GM12878 (cell line): ENCODE measurements around the gene PHF2. TPM values are rescaled to one million over a fixed set of nuclear protein-coding genes. Genes with fewer than 3 reads are reported as not detected.

Experiments
- ATAC-seq: fragments of 200-7000 bp; cut with Tn5 transposase; 3 replicates; pipeline ENCODE4 v1.9.1; 2020; ENCODE audit warnings: mild to moderate bottlenecking, moderate library complexity
- BruUV-seq: library from RNA; stranded (reverse); fragments of 400-500 nt; replicated peaks from 2 replicates; lab custom pipeline; 2021; lab: Mats Ljungman, UMichigan
- CTCF ChIA-PET: fragments of 300-600 bp; sonication (Branson Sonifier 250); formaldehyde crosslinking; extraction: SDS; loops from one replicate; lab custom pipeline; 2021; ENCODE audit warnings: inconsistent platforms; lab: Yijun Ruan, JAX
- POLR2A ChIA-PET: fragments of 350-600 bp; formaldehyde crosslinking; extraction: SDS; loops from one replicate; lab custom pipeline; 2021; ENCODE audit warnings: inconsistent platforms; lab: Charles Lee
- RAD21 ChIA-PET: fragments of 300-600 bp; sonication (Branson Sonifier 250); formaldehyde crosslinking; loops from one replicate; lab custom pipeline; 2023; ENCODE audit warnings: antibody characterized with exemption; ENCODE audit not compliant: unreplicated experiment; lab: Charles Lee
- SMC1A ChIA-PET: fragments of 300-600 bp; sonication (Branson Sonifier 250); formaldehyde crosslinking; loops from one replicate; lab custom pipeline; 2023; ENCODE audit not compliant: unreplicated experiment, uncharacterized antibody; lab: Charles Lee
- DNase-seq: peaks from one replicate; pipeline ENCODE4 v3.0.0-alpha.2; 2011; ENCODE audit warnings: low read depth, low spot score
- FAIRE-seq: peaks from 3 replicates; lab custom pipeline; 2011; peaks lifted over from hg19 to GRCh38; lab: Jason Lieb, UNC
- H2AFZ ChIP-seq: 2 replicates; pipeline ENCODE4 v1.6.0; 2011; ENCODE audit warnings: low read depth, low read length, control low read depth; ENCODE audit not compliant: control insufficient read depth
- H3K27ac ChIP-seq: 2 replicates; pipeline ENCODE4 v1.5.1; 2011; ENCODE audit warnings: control low read depth; ENCODE audit not compliant: control insufficient read depth, insufficient read depth
- H3K27me3 ChIP-seq, 2 experiments: replicated peaks in 1 of 2; 2 replicates each; pipeline versions ENCODE4 v1.6.0 to v1.6.1; 2011; ENCODE audit warnings: low read length in 1 of 2; ENCODE audit not compliant: control insufficient read depth in 2 of 2, insufficient read depth in 2 of 2
- H3K36me3 ChIP-seq, 2 experiments: 2 replicates each; pipeline ENCODE4 v1.5.1; 2011; ENCODE audit warnings: low read length in 1 of 2; ENCODE audit not compliant: control insufficient read depth in 2 of 2, insufficient read depth in 2 of 2
- H3K4me1 ChIP-seq: 2 replicates; pipeline ENCODE4 v1.6.1; 2011; ENCODE audit warnings: mild to moderate bottlenecking, low read length, moderate library complexity, mixed read lengths; ENCODE audit not compliant: control insufficient read depth, insufficient read depth
- H3K4me2 ChIP-seq: 2 replicates; pipeline ENCODE4 v1.6.0; 2011; ENCODE audit warnings: control low read depth; ENCODE audit not compliant: control insufficient read depth, insufficient read depth
- H3K4me3 ChIP-seq: fragments of 200-600 bp; sonication (generic); 2 replicates; pipeline ENCODE4 v1.5.1; 2016
- H3K79me2 ChIP-seq: 2 replicates; pipeline ENCODE4 v1.6.0; 2011; ENCODE audit warnings: low read length; ENCODE audit not compliant: control insufficient read depth, insufficient read depth
- H3K9ac ChIP-seq: 2 replicates; pipeline ENCODE4 v1.8.0; 2011; ENCODE audit warnings: low read length, control low read depth, mixed read lengths; ENCODE audit not compliant: control insufficient read depth, insufficient read depth
- H3K9me3 ChIP-seq: replicated peaks from 3 replicates; pipeline ENCODE4 v1.5.1; 2011; ENCODE audit warnings: mild to moderate bottlenecking, low read length; ENCODE audit not compliant: control insufficient read depth, insufficient read depth
- H4K20me1 ChIP-seq: 2 replicates; pipeline ENCODE4 v1.6.0; 2011; ENCODE audit not compliant: control insufficient read depth, insufficient read depth
- CHD1 ChIP-seq: IDR thresholded peaks from 2 replicates; pipeline ENCODE4 v1.6.1; 2012; ENCODE audit warnings: low read depth, low read length, improper control_type of control experiment
- CREB1 ChIP-seq: IDR thresholded peaks from 2 replicates; pipeline ENCODE4 v1.6.1; 2012; ENCODE audit warnings: low read depth, mild to moderate bottlenecking, inconsistent platforms
- ESRRA ChIP-seq: IDR thresholded peaks from 2 replicates; pipeline ENCODE4 v1.6.1; 2012; ENCODE audit warnings: mild to moderate bottlenecking, low read length, improper control_type of control experiment
- TCF12 ChIP-seq: IDR thresholded peaks from 2 replicates; pipeline ENCODE4 v1.6.1; 2011; ENCODE audit warnings: low read depth, mild to moderate bottlenecking, low read length
- ZNF217 ChIP-seq: fragments of 450-650 bp; IDR thresholded peaks from 2 replicates; pipeline ENCODE4 v1.6.1; 2017; ENCODE audit warnings: antibody characterized with exemption, mild to moderate bottlenecking
- ZNF274 ChIP-seq: IDR thresholded peaks from one replicate; pipeline ENCODE4 v1.8.0; 2011; ENCODE audit not compliant: insufficient read length, insufficient read depth
- WGBS: methylation state at CpG from one replicate; pipeline ENCODE4 v1.1.6; 2016; ENCODE audit warnings: low lambda C conversion rate; ENCODE audit not compliant: insufficient replicate concordance, insufficient coverage; ENCODE audit errors: missing lambda C conversion rate; 5-methylcytosine and 5-hydroxymethylcytosine counted together
- in situ Hi-C: fragments of 300-500 bp; cut with MboI; formaldehyde crosslinking; loops from 9 replicates; pipeline ENCODE4 v1.14.3; 2018; ENCODE audit warnings: mixed read lengths
- intact Hi-C: fragments of 100-400 bp; cut with micrococcal nuclease; formaldehyde crosslinking; loops from one replicate; pipeline ENCODE4 v1.14.2; 2022; ENCODE audit not compliant: unreplicated experiment
- polyA plus RNA-seq, 11 experiments: library from polyadenylated mRNA; depleted of rRNA in 4 of 11; unstranded in 6 of 11; stranded (reverse) in 5 of 11; fragments of >200 nt; fragmentation: Nextera tagmentation in 4 of 11; fragmentation: Illumina TruSeq in 1 of 11; extraction: Ambion mirVana in 4 of 11; extraction: Trizol in 1 of 11; gene quantifications; 1 replicate in 1 of 11; 2 replicates in 10 of 11; pipeline versions ENCODE4 v1.2.1 to v1.2.3, GENCODE V29; 2011 to 2016; ENCODE audit warnings: inconsistent platforms in 2 of 11, missing spikeins in 2 of 11, low read depth in 1 of 11
- total RNA-seq, 4 experiments: library from RNA; depleted of rRNA in 3 of 4; stranded (reverse); fragments of >200 nt in 3 of 4; fragmentation: Illumina TruSeq in 1 of 4; extraction: Trizol in 1 of 4; gene quantifications; 2 replicates each; pipeline versions ENCODE4 v1.2.1 to v1.2.3, GENCODE V29; 2013 to 2021
- TF ChIP-seq, protein P1 (sequence below): IDR thresholded peaks from 2 replicates; pipeline ENCODE4 v1.6.1; 2011; ENCODE audit warnings: low read depth, mild to moderate bottlenecking, low read length, moderate library complexity, borderline replicate concordance; ENCODE audit errors: extremely low read depth
- TF ChIP-seq, protein P2 (sequence below): fragments of 450-650 bp; formaldehyde crosslinking; IDR thresholded peaks from 2 replicates; pipeline ENCODE4 v1.4.0; 2022; ENCODE audit warnings: mild to moderate bottlenecking, moderate library complexity
- TF ChIP-seq, protein P3 (sequence below): fragments of 450-650 bp; IDR thresholded peaks from 2 replicates; pipeline ENCODE4 v1.6.1; 2014; ENCODE audit warnings: mild to moderate bottlenecking

The PHF2 gene
- total and polyA plus RNA-seq, 10 of the 15 experiments (the other 5 are each of a cell fraction or from before 2014, with no cell fraction given): 0.34 to 13.3 (median 5.5) TPM

DNA sequence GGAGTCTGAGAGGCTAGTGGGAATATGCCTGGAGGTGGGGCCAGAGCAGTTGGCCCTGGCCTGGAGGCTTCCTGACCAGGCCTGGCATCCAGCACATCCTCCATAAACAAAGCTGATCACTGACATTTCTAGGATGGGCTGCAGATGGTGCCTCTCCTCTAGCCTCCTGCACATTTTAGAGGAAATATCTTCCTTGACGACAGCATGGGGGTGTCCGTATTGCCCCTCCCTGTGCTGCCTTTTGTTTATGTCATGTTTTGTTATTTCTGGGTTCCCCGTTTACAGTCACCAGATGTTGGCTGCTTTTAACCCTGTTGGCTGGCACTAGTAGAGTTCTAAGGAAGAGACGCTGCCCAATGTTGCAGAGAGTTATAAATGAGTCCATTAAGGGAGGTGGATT, 148.5 kb downstream of the PHF2 start:
- BruUV-seq: no TSS peak
- ChIA-PET SMC1A (no interaction called here), POLR2A (no interaction called here), RAD21 (no interaction called here)
- Histone ChIP-seq H3K4me1 (no peaks in the 10 kb centered on the region), H3K9ac (no peak overlapping the region), H3K27me3 (no peaks in the 10 kb centered on the region), H4K20me1 (no peaks in the 10 kb centered on the region), H3K4me2 (no peak overlapping the region), H3K9me3 (no peaks in the 10 kb centered on the region; the same call in 2 of the 3 replicates), H3K79me2 (no peaks in the 10 kb centered on the region), H3K27ac (no peak overlapping the region)
- 25% methylated on average over 4 of the region's 4 CpGs for WGBS
- no peak for ATAC-seq
- DNase-seq: no peak
- TF ChIP-seq ZNF217 (no peak), CHD1 (no peak), ESRRA (no peak), ZNF274 (no peak), CREB1 (no peak), TCF12 (no peak)
- TF ChIP-seq, protein P1, sequence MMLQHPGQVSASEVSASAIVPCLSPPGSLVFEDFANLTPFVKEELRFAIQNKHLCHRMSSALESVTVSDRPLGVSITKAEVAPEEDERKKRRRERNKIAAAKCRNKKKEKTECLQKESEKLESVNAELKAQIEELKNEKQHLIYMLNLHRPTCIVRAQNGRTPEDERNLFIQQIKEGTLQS: no peak
- TF ChIP-seq, protein P2, sequence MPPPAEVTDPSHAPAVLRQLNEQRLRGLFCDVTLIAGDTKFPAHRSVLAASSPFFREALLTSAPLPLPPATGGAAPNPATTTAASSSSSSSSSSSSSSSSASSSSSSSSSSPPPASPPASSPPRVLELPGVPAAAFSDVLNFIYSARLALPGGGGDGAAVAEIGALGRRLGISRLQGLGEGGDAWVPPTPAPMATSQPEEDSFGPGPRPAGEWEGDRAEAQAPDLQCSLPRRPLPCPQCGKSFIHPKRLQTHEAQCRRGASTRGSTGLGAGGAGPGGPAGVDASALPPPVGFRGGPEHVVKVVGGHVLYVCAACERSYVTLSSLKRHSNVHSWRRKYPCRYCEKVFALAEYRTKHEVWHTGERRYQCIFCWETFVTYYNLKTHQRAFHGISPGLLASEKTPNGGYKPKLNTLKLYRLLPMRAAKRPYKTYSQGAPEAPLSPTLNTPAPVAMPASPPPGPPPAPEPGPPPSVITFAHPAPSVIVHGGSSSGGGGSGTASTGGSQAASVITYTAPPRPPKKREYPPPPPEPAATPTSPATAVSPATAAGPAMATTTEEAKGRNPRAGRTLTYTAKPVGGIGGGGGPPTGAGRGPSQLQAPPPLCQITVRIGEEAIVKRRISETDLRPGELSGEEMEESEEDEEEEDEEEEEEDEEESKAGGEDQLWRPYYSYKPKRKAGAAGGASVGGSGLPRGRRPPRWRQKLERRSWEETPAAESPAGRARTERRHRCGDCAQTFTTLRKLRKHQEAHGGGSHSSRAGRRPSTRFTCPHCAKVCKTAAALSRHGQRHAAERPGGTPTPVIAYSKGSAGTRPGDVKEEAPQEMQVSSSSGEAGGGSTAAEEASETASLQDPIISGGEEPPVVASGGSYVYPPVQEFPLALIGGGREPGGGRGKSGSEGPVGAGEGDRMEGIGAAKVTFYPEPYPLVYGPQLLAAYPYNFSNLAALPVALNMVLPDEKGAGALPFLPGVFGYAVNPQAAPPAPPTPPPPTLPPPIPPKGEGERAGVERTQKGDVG (CRISPR knock-in tag): no peak
- TF ChIP-seq, protein P3, sequence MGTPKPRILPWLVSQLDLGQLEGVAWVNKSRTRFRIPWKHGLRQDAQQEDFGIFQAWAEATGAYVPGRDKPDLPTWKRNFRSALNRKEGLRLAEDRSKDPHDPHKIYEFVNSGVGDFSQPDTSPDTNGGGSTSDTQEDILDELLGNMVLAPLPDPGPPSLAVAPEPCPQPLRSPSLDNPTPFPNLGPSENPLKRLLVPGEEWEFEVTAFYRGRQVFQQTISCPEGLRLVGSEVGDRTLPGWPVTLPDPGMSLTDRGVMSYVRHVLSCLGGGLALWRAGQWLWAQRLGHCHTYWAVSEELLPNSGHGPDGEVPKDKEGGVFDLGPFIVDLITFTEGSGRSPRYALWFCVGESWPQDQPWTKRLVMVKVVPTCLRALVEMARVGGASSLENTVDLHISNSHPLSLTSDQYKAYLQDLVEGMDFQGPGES: no peak
- TF ChIP-seq, all 136 proteins: peak for 0
- CTCF ChIA-PET: interaction anchor here (0.6 kb wide), 1 partner anchor 118 kb away, joined by 3 read pairs; no protein-coding TSS in a partner anchor
- Histone ChIP-seq H2AFZ (no peak overlapping the region), H3K4me3 (no peak overlapping the region), H3K36me3 (no peaks in the 10 kb centered on the region)
- intact Hi-C loops (no loop called here), in situ Hi-C loops (no loop called here)
- FAIRE-seq: no peak
